Measurements from ENCODE around the gene DTD2.

DTD2 gene

GRCh38 chr14:31403707-31404106 is 53.6 kb downstream of the DTD2 start:
- no peak for DNase-seq

GRCh38 chr14:31402764-31403439 is 54.4 kb downstream of the DTD2 start:
- no peak for DNase-seq

- DNase-seq: no peak
Measured at GRCh38 chr14:31401369-31401932, 55.9 kb downstream of the DTD2 start.

GRCh38 chr14:31400031-31400638 is 57.2 kb downstream of the DTD2 start:
- DNase-seq: no peak
